ENCODE results near the gene ARHGAP15. TPM values are rescaled to one million over a fixed set of nuclear protein-coding genes. Genes with fewer than 3 reads are reported as not detected.

ARHGAP15 gene
- polyA plus RNA-seq, 2 of the 4 experiments (the other 2 are of a cell fraction) = 0.34 TPM; not detected in 1

- CTCF ChIA-PET = no interaction called here
- no peak for TF ChIP-seq EP300 (IDR thresholded peaks at IDR 0.05)
- TF ChIP-seq NPAS2 (CRISPR knock-in tag; IDR thresholded peaks at IDR 0.05; ENCODE audit: borderline replicate concordance) = no peak
- TF ChIP-seq, protein P1, sequence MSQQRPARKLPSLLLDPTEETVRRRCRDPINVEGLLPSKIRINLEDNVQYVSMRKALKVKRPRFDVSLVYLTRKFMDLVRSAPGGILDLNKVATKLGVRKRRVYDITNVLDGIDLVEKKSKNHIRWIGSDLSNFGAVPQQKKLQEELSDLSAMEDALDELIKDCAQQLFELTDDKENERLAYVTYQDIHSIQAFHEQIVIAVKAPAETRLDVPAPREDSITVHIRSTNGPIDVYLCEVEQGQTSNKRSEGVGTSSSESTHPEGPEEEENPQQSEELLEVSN (IDR thresholded peaks at IDR 0.05; ENCODE audit: borderline replicate concordance, low read depth) = no peak
- no peak for TF ChIP-seq MAZ (IDR thresholded peaks at IDR 0.05; ENCODE audit: borderline replicate concordance, low read depth, low read length)
- no peak for TF ChIP-seq RARB (CRISPR knock-in tag; IDR thresholded peaks at IDR 0.05)
- no peak for TF ChIP-seq NR3C1 (IDR thresholded peaks at IDR 0.05)
- no peak for TF ChIP-seq ZFP36 (IDR thresholded peaks at IDR 0.05; ENCODE audit: borderline replicate concordance, partially characterized antibody)
- TF ChIP-seq KDM1A (IDR thresholded peaks at IDR 0.05; ENCODE audit: low read depth) = no peak
- TF ChIP-seq FOSB (CRISPR knock-in tag; IDR thresholded peaks at IDR 0.05) = no peak
- no peak for TF ChIP-seq SREBF2 (IDR thresholded peaks at IDR 0.05)
- TF ChIP-seq HEYL (CRISPR knock-in tag; IDR thresholded peaks at IDR 0.05) = no peak
- Histone ChIP-seq H3K4me1 (no peaks in the 10 kb centered on the region), H3K27ac (no peak overlapping the region), H3K4me2 (no peak overlapping the region), H3K9me3 (no peaks in the 10 kb centered on the region), H3K4me3 (no peak overlapping the region)
- POLR2A ChIA-PET = no interaction called here
- ATAC-seq (no peak), FAIRE-seq (no peak), DNase-seq (ENCODE audit: low read depth in 1 of 2, low spot score in 1 of 2) (no peak)
These were observed 386.1 kb downstream of the ARHGAP15 start for GRCh38 chr2:143515318-143515717.

- H3K4me1 ChIP-seq = no peaks in the 10 kb centered on the region
- WGBS (ENCODE audit: missing lambda C conversion rate) = 47% methylated on average over 3 of the region's 3 CpGs
- no peak overlapping the region for H3K27ac ChIP-seq
- no peak overlapping the region for H3K4me3 ChIP-seq
- H3K4me2 ChIP-seq = no peak overlapping the region
- ATAC-seq (no peak), DNase-seq (ENCODE audit: low read depth in 1 of 2, low spot score in 1 of 2) (no peak), FAIRE-seq (no peak)
- no peak for TF ChIP-seq KDM1A (IDR thresholded peaks at IDR 0.05; ENCODE audit: low read depth)
- TF ChIP-seq POLR2AphosphoS2 (conservative IDR thresholded peaks at IDR 0.05; ENCODE audit: low read length) = no peak
- TF ChIP-seq RNF2 (IDR thresholded peaks at IDR 0.05; ENCODE audit: borderline replicate concordance, low read depth) = no peak
- TF ChIP-seq ZFP36 (IDR thresholded peaks at IDR 0.05; ENCODE audit: borderline replicate concordance, partially characterized antibody) = no peak
- TF ChIP-seq NFE2L2 (conservative IDR thresholded peaks at IDR 0.05; ENCODE audit: low read length) = no peak
- no peak for TF ChIP-seq RARB (CRISPR knock-in tag; IDR thresholded peaks at IDR 0.05)
- no peak for TF ChIP-seq GATA3 (IDR thresholded peaks at IDR 0.05; ENCODE audit: borderline replicate concordance)
- TF ChIP-seq, protein P2, sequence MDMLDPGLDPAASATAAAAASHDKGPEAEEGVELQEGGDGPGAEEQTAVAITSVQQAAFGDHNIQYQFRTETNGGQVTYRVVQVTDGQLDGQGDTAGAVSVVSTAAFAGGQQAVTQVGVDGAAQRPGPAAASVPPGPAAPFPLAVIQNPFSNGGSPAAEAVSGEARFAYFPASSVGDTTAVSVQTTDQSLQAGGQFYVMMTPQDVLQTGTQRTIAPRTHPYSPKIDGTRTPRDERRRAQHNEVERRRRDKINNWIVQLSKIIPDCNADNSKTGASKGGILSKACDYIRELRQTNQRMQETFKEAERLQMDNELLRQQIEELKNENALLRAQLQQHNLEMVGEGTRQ (IDR thresholded peaks at IDR 0.05) = no peak
- no peaks in the 10 kb centered on the region for H3K9me3 ChIP-seq
- POLR2A ChIA-PET = no interaction called here
- CTCF ChIA-PET = no interaction called here
These were observed 390.3 kb downstream of the ARHGAP15 start for GRCh38 chr2:143519521-143519920.

DNA sequence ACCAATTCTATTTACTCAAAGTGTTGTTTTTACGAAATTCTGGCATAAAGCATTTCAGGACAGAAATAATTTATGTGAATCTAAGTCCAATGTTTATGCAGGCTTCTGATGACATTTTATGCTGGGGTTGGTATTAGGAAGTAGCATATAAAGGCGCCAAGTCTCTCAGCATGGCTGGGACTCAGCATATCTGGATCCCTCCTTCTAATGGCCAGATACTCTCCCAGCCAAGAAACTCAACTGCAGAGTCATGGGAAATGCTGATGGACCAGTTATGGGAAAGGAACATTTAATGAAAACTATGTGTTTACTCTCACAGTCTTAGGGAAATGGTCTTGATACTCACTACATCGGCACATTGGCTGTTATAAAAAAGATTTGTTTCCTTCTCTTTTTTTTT lies 392.2 kb downstream of the ARHGAP15 start:
- no peak for FAIRE-seq
- no peaks in the 10 kb centered on the region for H3K9me3 ChIP-seq
- H3K4me3 ChIP-seq = no peak overlapping the region
- H3K27ac ChIP-seq = no peak overlapping the region
- ATAC-seq = no peak
- DNase-seq (ENCODE audit: low read depth in 1 of 2, low spot score in 1 of 2) = no peak
- TF ChIP-seq EHF (CRISPR knock-in tag; IDR thresholded peaks at IDR 0.05) (no peak), KDM1A (IDR thresholded peaks at IDR 0.05; ENCODE audit: low read depth) (no peak), ESRRA (IDR thresholded peaks at IDR 0.05; ENCODE audit: borderline replicate concordance, low read length) (no peak), ELK1 (IDR thresholded peaks at IDR 0.05; ENCODE audit: low read depth, low read length) (no peak), CBX2 (IDR thresholded peaks at IDR 0.05; ENCODE audit: borderline replicate concordance, low read depth) (no peak), HOXB5 (CRISPR knock-in tag; IDR thresholded peaks at IDR 0.05) (no peak), HEYL (CRISPR knock-in tag; IDR thresholded peaks at IDR 0.05) (no peak), FOSL2 (IDR thresholded peaks at IDR 0.05) (no peak), FOSL2 (CRISPR knock-in tag; IDR thresholded peaks at IDR 0.05) (no peak), CEBPB (IDR thresholded peaks at IDR 0.05) (no peak), EHMT2 (IDR thresholded peaks at IDR 0.05; ENCODE audit: low read depth) (no peak), GATA3 (IDR thresholded peaks at IDR 0.05; ENCODE audit: borderline replicate concordance) (no peak), HOXB13 (CRISPR knock-in tag; IDR thresholded peaks at IDR 0.05; ENCODE audit: low read depth) (no peak), NR3C1 (IDR thresholded peaks at IDR 0.05) (no peak), PHF8 (IDR thresholded peaks at IDR 0.05; ENCODE audit: borderline replicate concordance, low read depth) (no peak), BHLHE40 (IDR thresholded peaks at IDR 0.05; ENCODE audit: low read depth, low read length) (no peak), CBX8 (IDR thresholded peaks at IDR 0.05) (no peak), FOSB (CRISPR knock-in tag; IDR thresholded peaks at IDR 0.05) (no peak), TFCP2L1 (CRISPR knock-in tag; IDR thresholded peaks at IDR 0.05) (no peak), HOXA7 (CRISPR knock-in tag; IDR thresholded peaks at IDR 0.05) (no peak)
- TF ChIP-seq, protein P2 (IDR thresholded peaks at IDR 0.05) = no peak
- WGBS (ENCODE audit: missing lambda C conversion rate) = 32% methylated on average over 3 of the region's 3 CpGs
- POLR2A ChIA-PET = no interaction called here
- CTCF ChIA-PET = no interaction called here
- no peak overlapping the region for H3K4me2 ChIP-seq
- no peaks in the 10 kb centered on the region for H3K4me1 ChIP-seq

Measured in A549 (cell line).